Stimulated activated memory B cell treated with anti-CD40 and anti-IgM and Interleukin-4, amounts not matched to agents 10 μg/mL and 1 μg/mL and 100 μg/mL, for 72 hours (primary cell): ENCODE results near the gene ZBTB40.

ENCODE experiments used
- ATAC-seq: fragments of 150-1000 bp; cut with Tn5 transposase; 2 replicates; pipeline ENCODE4 v1.10.0; 2021
- H3K27ac Mint-ChIP-seq: one replicate; pipeline ENCODE4 v1.8.0; 2022; ENCODE audit warnings: mild to moderate bottlenecking, mixed read lengths
- H3K27me3 Mint-ChIP-seq: one replicate; pipeline ENCODE4 v1.8.0; 2022; ENCODE audit warnings: mixed read lengths
- H3K36me3 Mint-ChIP-seq: one replicate; pipeline ENCODE4 v1.8.0; 2022; ENCODE audit warnings: mixed read lengths
- H3K4me1 Mint-ChIP-seq: one replicate; pipeline ENCODE4 v1.8.0; 2022; ENCODE audit warnings: mixed read lengths
- H3K4me3 Mint-ChIP-seq: one replicate; pipeline ENCODE4 v1.8.0; 2022; ENCODE audit warnings: mild to moderate bottlenecking, moderate library complexity, mixed read lengths
- H3K9me3 Mint-ChIP-seq: one replicate; pipeline ENCODE4 v1.8.0; 2022; ENCODE audit warnings: mixed read lengths

The ZBTB40 gene

GRCh38 chr1:22553991-22554522, 102.4 kb downstream of the ZBTB40 start:
- H3K4me3 Mint-ChIP-seq: no peak overlapping the region
- no peak for ATAC-seq

GRCh38 chr1:22555371-22555656, 103.7 kb downstream of the ZBTB40 start:
- Mint-ChIP-seq H3K27ac (no peak overlapping the region), H3K27me3 (peaks cover 90% of the 10 kb centered on the region), H3K4me3 (no peak overlapping the region), H3K4me1 (peaks cover 12% of the 10 kb centered on the region), H3K36me3 (no peaks in the 10 kb centered on the region), H3K9me3 (no peaks in the 10 kb centered on the region)
- no peak for ATAC-seq

More at GRCh38 chr1:22553991-22554522, 102.4 kb downstream of the ZBTB40 start:
- Mint-ChIP-seq H3K27ac (no peak overlapping the region), H3K4me1 (peaks cover 12% of the 10 kb centered on the region), H3K27me3 (peaks cover 90% of the 10 kb centered on the region), H3K9me3 (no peaks in the 10 kb centered on the region), H3K36me3 (no peaks in the 10 kb centered on the region)

GRCh38 chr1:22556391-22557104, 104.9 kb downstream of the ZBTB40 start:
- peaks cover 90% of the 10 kb centered on the region for H3K27me3 Mint-ChIP-seq

GRCh38 chr1:22557341-22557950, 105.8 kb downstream of the ZBTB40 start:
- ATAC-seq: no peak
- Mint-ChIP-seq H3K4me3 (no peak overlapping the region), H3K36me3 (no peaks in the 10 kb centered on the region), H3K9me3 (no peaks in the 10 kb centered on the region), H3K27me3 (peaks cover 90% of the 10 kb centered on the region), H3K4me1 (peaks cover 12% of the 10 kb centered on the region), H3K27ac (no peak overlapping the region)

More at GRCh38 chr1:22556391-22557104, 104.9 kb downstream of the ZBTB40 start:
- Mint-ChIP-seq H3K9me3 (no peaks in the 10 kb centered on the region), H3K27ac (no peak overlapping the region), H3K36me3 (no peaks in the 10 kb centered on the region), H3K4me3 (no peak overlapping the region), H3K4me1 (peaks cover 12% of the 10 kb centered on the region)
- no peak for ATAC-seq

- peaks cover 7% of the 10 kb centered on the region for H3K4me1 Mint-ChIP-seq
- ATAC-seq: peak; percentile 29
- peaks cover 80% of the 10 kb centered on the region for H3K27me3 Mint-ChIP-seq
- H3K9me3 Mint-ChIP-seq: no peaks in the 10 kb centered on the region
- H3K27ac Mint-ChIP-seq: no peak within 1 kb of the TSS
- no peak within 1 kb of the TSS for H3K4me3 Mint-ChIP-seq
- no peaks in the 10 kb centered on the region for H3K36me3 Mint-ChIP-seq
Observed at GRCh38 chr1:22562584-22563583, 111.2 kb downstream of the ZBTB40 start, which contains the start of gene EPHA8. EPHA8 (plus strand) TSS chr1:22563489; CDS start chr1:22563636, 147 bp downstream.

- ATAC-seq: no peak
- no peaks in the 10 kb centered on the region for H3K36me3 Mint-ChIP-seq
- H3K4me3 Mint-ChIP-seq: no peak overlapping the region
- H3K27ac Mint-ChIP-seq: no peak overlapping the region
- peaks cover 76% of the 10 kb centered on the region for H3K27me3 Mint-ChIP-seq
- H3K9me3 Mint-ChIP-seq: no peaks in the 10 kb centered on the region
- peaks cover 7% of the 10 kb centered on the region for H3K4me1 Mint-ChIP-seq
Observed at GRCh38 chr1:22563671-22564602, 112.3 kb downstream of the ZBTB40 start.

GRCh38 chr1:22566161-22566560, 114.5 kb downstream of the ZBTB40 start:
- peaks cover 7% of the 10 kb centered on the region for H3K4me1 Mint-ChIP-seq

GRCh38 chr1:22567197-22567596, 115.5 kb downstream of the ZBTB40 start:
- peaks cover 7% of the 10 kb centered on the region for H3K4me1 Mint-ChIP-seq
- no peak for ATAC-seq
- H3K4me3 Mint-ChIP-seq: no peak overlapping the region
- no peak overlapping the region for H3K27ac Mint-ChIP-seq
- no peaks in the 10 kb centered on the region for H3K36me3 Mint-ChIP-seq
- H3K9me3 Mint-ChIP-seq: no peaks in the 10 kb centered on the region
- H3K27me3 Mint-ChIP-seq: peaks cover 46% of the 10 kb centered on the region

More at GRCh38 chr1:22566161-22566560, 114.5 kb downstream of the ZBTB40 start:
- Mint-ChIP-seq H3K27me3 (peaks cover 54% of the 10 kb centered on the region), H3K4me3 (no peak overlapping the region), H3K27ac (no peak overlapping the region), H3K36me3 (no peaks in the 10 kb centered on the region), H3K9me3 (no peaks in the 10 kb centered on the region)
- ATAC-seq: no peak

GRCh38 chr1:22567994-22568393, 116.3 kb downstream of the ZBTB40 start:
- Mint-ChIP-seq H3K4me1 (peaks cover 7% of the 10 kb centered on the region), H3K36me3 (no peaks in the 10 kb centered on the region)

GRCh38 chr1:22569269-22569668, 117.6 kb downstream of the ZBTB40 start:
- Mint-ChIP-seq H3K36me3 (no peaks in the 10 kb centered on the region), H3K27ac (no peak overlapping the region), H3K27me3 (peaks cover 33% of the 10 kb centered on the region), H3K9me3 (no peaks in the 10 kb centered on the region), H3K4me3 (no peak overlapping the region), H3K4me1 (no peaks in the 10 kb centered on the region)
- no peak for ATAC-seq

More at GRCh38 chr1:22567994-22568393, 116.3 kb downstream of the ZBTB40 start:
- Mint-ChIP-seq H3K9me3 (no peaks in the 10 kb centered on the region), H3K27ac (no peak overlapping the region), H3K4me3 (no peak overlapping the region), H3K27me3 (peaks cover 45% of the 10 kb centered on the region)
- no peak for ATAC-seq

- Mint-ChIP-seq H3K4me1 (no peaks in the 10 kb centered on the region), H3K27me3 (peaks cover 22% of the 10 kb centered on the region), H3K27ac (no peak overlapping the region), H3K36me3 (no peaks in the 10 kb centered on the region), H3K4me3 (no peak overlapping the region), H3K9me3 (no peaks in the 10 kb centered on the region)
- no peak for ATAC-seq
Observed at GRCh38 chr1:22570140-22570909, 118.7 kb downstream of the ZBTB40 start.

- no peak for ATAC-seq
- H3K27me3 Mint-ChIP-seq: peaks cover 9% of the 10 kb centered on the region
Observed at GRCh38 chr1:22572818-22573217, 121.2 kb downstream of the ZBTB40 start.

GRCh38 chr1:22573237-22573636, 121.6 kb downstream of the ZBTB40 start:
- no peak for ATAC-seq
- no peaks in the 10 kb centered on the region for H3K36me3 Mint-ChIP-seq
- H3K4me1 Mint-ChIP-seq: no peaks in the 10 kb centered on the region

More at GRCh38 chr1:22572818-22573217, 121.2 kb downstream of the ZBTB40 start:
- Mint-ChIP-seq H3K4me1 (no peaks in the 10 kb centered on the region), H3K9me3 (peaks cover 6% of the 10 kb centered on the region), H3K36me3 (no peaks in the 10 kb centered on the region), H3K27ac (no peak overlapping the region), H3K4me3 (no peak overlapping the region)

More at GRCh38 chr1:22573237-22573636, 121.6 kb downstream of the ZBTB40 start:
- Mint-ChIP-seq H3K27ac (no peak overlapping the region), H3K27me3 (peaks cover 9% of the 10 kb centered on the region), H3K4me3 (no peak overlapping the region), H3K9me3 (peaks cover 8% of the 10 kb centered on the region)
